H1 (cell line): ENCODE data around the gene SPRYD3. TPM values are rescaled to one million over a fixed set of nuclear protein-coding genes. Genes with fewer than 3 reads are reported as not detected.

Source experiments
- CTBP2 ChIP-seq: IDR thresholded peaks from 2 replicates; pipeline ENCODE4 v1.7.0; 2011; ENCODE audit warnings: borderline replicate concordance, mild to moderate bottlenecking, moderate library complexity, mixed read lengths, low read length; ENCODE audit not compliant: insufficient read depth, insufficient read length
- JUND ChIP-seq: IDR thresholded peaks from 2 replicates; pipeline ENCODE4 v1.6.1; 2011; ENCODE audit warnings: mild to moderate bottlenecking, improper control_type of control experiment, low read length
- polyA plus RNA-seq, 7 experiments: library from polyadenylated mRNA; depleted of rRNA in 3 of 7; stranded (reverse) in 5 of 7; unstranded in 2 of 7; fragments of >200 nt in 5 of 7; fragments of 200-250 nt in 2 of 7; gene quantifications; 1 replicate in 5 of 7; 2 replicates in 1 of 7; 4 replicates in 1 of 7; pipeline versions ENCODE4 v1.2.1 to v1.2.3, GENCODE V29; 2011 to 2013; ENCODE audit warnings: missing spikeins in 2 of 7, mixed read lengths in 2 of 7
- total RNA-seq: library from RNA; stranded (reverse); fragmentation: NEBNext Ultra II Directional; extraction: Animal tissue kit (Norgen Biotek cat#: 25700); gene quantifications from 2 replicates; pipeline ENCODE4 v1.2.1, GENCODE V29; 2021

Gene SPRYD3
- total and polyA plus RNA-seq, 2 of the 8 experiments (the other 6 are each of a cell fraction or from before 2014, with no cell fraction given): 6.8 to 8.0 TPM

GRCh38 chr12:53099071-53099882 is 20.1 kb upstream of the SPRYD3 start (continued):
- peak; percentile 87 for TF ChIP-seq JUND
- no peak for TF ChIP-seq CTBP2
